Mesendoderm (in vitro differentiated cells): ENCODE results near the gene INO80B.
"Not testable (repeated sequence)": the region's sequence is repeated elsewhere in the genome, so short reads cannot be mapped to it uniquely, and the experiment has no call there.

Experiments
- DNase-seq: peaks from one replicate; pipeline ENCODE4 v3.0.0; 2013
- H2AK5ac ChIP-seq: 2 replicates; pipeline ENCODE4 v1.6.1; 2013; ENCODE audit warnings: low read length, inconsistent platforms
- H2BK120ac ChIP-seq: 2 replicates; pipeline ENCODE4 v1.6.1; 2013; ENCODE audit warnings: low read depth, mild to moderate bottlenecking, low read length, moderate library complexity, mixed read lengths
- H2BK15ac ChIP-seq: replicated peaks from 2 replicates; pipeline ENCODE4 v1.6.1; 2013; ENCODE audit warnings: low read depth, mild to moderate bottlenecking, moderate library complexity
- H2BK5ac ChIP-seq: 2 replicates; pipeline ENCODE4 v1.6.1; 2013; ENCODE audit warnings: low read length, inconsistent platforms
- H3K18ac ChIP-seq: 2 replicates; pipeline ENCODE4 v1.6.1; 2013; ENCODE audit warnings: mild to moderate bottlenecking, low read length, mixed read lengths
- H3K23ac ChIP-seq: one replicate; pipeline ENCODE4 v1.6.1; 2013; ENCODE audit warnings: low read length
- H3K27ac ChIP-seq: 2 replicates; pipeline ENCODE4 v1.5.1; 2013; ENCODE audit warnings: low read depth, mild to moderate bottlenecking, inconsistent platforms, low read length, moderate library complexity
- H3K27me3 ChIP-seq: 2 replicates; pipeline ENCODE4 v1.6.1; 2013; ENCODE audit warnings: low read length, control low read depth, mild to moderate bottlenecking, inconsistent platforms; ENCODE audit not compliant: insufficient read depth, poor library complexity
- H3K36me3 ChIP-seq: 2 replicates; pipeline ENCODE4 v1.6.1; 2013; ENCODE audit warnings: low read length, inconsistent platforms; ENCODE audit not compliant: control insufficient read depth, insufficient read depth
- H3K4ac ChIP-seq: one replicate; pipeline ENCODE4 v1.6.1; 2013; ENCODE audit warnings: low read depth, mild to moderate bottlenecking, low read length, moderate library complexity
- H3K4me1 ChIP-seq: 2 replicates; pipeline ENCODE4 v1.6.1; 2013; ENCODE audit warnings: low read depth, low read length, inconsistent platforms; ENCODE audit not compliant: control insufficient read depth
- H3K4me2 ChIP-seq: 2 replicates; pipeline ENCODE4 v1.6.1; 2013; ENCODE audit warnings: low read length
- H3K4me3 ChIP-seq: 2 replicates; pipeline ENCODE4 v1.5.1; 2013; ENCODE audit warnings: mild to moderate bottlenecking, low read length
- H3K56ac ChIP-seq: one replicate; pipeline ENCODE4 v1.6.1; 2013; ENCODE audit warnings: low read length
- H3K79me1 ChIP-seq: 2 replicates; pipeline ENCODE4 v1.6.1; 2013; ENCODE audit warnings: low read length, inconsistent platforms
- H3K79me2 ChIP-seq: 2 replicates; pipeline ENCODE4 v1.6.1; 2013; ENCODE audit warnings: mild to moderate bottlenecking, low read length; ENCODE audit not compliant: control insufficient read depth, insufficient read depth
- H3K9ac ChIP-seq: 2 replicates; pipeline ENCODE4 v1.6.1; 2013; ENCODE audit warnings: low read length, inconsistent platforms
- H4K5ac ChIP-seq: one replicate; pipeline ENCODE4 v1.6.1; 2013; ENCODE audit warnings: low read length
- H4K8ac ChIP-seq: one replicate; pipeline ENCODE4 v1.6.1; 2013; ENCODE audit warnings: low read depth, mild to moderate bottlenecking, control low read depth, low read length, moderate library complexity
- WGBS: extraction: QIAGEN DNeasy Blood & Tissue Kit; methylation state at CpG from one replicate; pipeline ENCODE4 v1.1.7; 2013; ENCODE audit warnings: low lambda C conversion rate, missing lambda C conversion rate; ENCODE audit not compliant: insufficient coverage; ENCODE audit errors: extremely low coverage; 5-methylcytosine and 5-hydroxymethylcytosine counted together

The INO80B gene

DNA sequence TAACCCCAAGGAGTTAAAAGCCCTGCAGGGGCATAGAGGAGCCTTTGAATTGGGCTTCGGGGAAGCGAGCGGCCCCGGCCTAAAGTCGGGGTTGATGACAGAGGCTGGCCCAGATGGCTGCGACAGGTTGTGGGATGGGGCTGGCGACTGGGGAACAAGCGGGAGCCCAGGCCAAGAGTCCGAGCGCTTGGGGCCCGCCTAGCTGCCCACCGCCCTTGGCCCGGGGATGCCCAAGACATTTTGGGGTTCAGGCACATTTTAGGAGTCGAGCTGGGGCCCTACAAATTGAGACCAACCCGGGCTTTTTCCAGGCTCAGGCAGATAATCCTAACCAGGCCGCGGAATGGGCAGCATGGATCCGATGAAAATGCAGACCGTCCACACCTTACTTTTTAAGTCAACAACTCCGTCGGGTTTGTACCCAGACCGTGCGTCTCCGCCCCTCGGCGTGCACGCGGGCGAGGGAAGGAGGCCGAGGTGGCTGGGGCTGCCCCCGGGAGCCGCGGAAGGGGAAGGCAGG lies 13.7 kb upstream of the INO80B start:
- Histone ChIP-seq H2AK5ac (no peak overlapping the region), H3K36me3 (no peaks in the 10 kb centered on the region), H3K18ac (peak overlapping the region; percentile 60), H3K9ac (peak overlapping the region; percentile 96), H3K27me3 (no peaks in the 10 kb centered on the region), H3K4me3 (peak overlapping the region; percentile 85), H2BK120ac (no peak overlapping the region), H3K79me2 (peaks cover 43% of the 10 kb centered on the region), H2BK5ac (peak overlapping the region; percentile 81), H3K4me1 (peaks cover 18% of the 10 kb centered on the region), H4K5ac (no peak overlapping the region), H2BK15ac (no peak overlapping the region), H3K79me1 (peaks cover 27% of the 10 kb centered on the region), H3K23ac (peak overlapping the region; percentile 92), H3K27ac (peak overlapping the region; percentile 88), H4K8ac (no peak overlapping the region), H3K4me2 (peak overlapping the region; percentile 42), H3K4ac (peak overlapping the region; percentile 81), H3K56ac (peak overlapping the region; percentile 99)
- no CpG with 5 or more reads among the region's 33 CpGs for WGBS
- no peak for DNase-seq

DNA sequence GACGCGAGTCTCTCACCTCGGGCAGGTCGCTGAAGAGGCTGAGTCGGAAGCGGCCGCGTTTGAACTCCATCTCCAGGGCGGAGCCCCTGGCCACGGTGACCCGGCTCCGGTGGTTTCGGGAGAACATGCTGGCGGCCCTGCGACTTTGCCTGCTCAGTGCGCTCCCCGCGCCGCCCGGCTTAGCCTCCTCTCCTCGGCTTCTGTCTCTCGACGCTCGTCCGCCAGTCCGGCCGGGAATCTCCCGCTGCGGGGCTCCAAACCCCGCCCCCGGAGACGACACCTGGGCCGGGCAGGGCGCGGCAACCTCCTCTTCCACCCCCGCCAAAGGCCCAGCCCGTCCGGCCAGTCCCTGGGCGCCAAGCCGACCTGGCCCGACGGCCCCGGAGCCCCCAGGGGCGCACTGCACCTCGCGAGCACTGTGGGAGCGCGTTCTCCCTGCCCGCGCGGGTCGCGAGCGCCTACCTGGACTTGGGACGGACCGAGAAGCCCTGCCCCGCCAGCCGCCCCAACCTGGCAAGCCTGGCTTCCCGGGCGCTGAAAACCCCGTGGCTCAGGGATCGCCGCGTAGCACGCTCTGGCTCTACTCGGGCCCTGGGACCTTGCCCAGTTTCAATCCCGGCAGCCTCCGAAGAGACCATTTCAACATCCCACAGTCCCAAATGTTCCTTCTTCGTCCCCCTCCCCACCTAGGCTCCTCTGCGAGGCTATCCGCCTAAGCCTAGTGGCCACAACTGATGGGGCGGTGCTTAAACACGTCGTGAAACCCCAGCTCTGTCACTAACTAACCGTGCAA lies 13.0 kb upstream of the INO80B start, which contains the start of gene RTKN:
Gene RTKN, minus strand, starts transcription at position 248 of the 793 bp plus-strand sequence. Its CDS starts 121 bp downstream, at position 127.
- peak within 1 kb of the TSS; percentile 81 for H3K4ac ChIP-seq
- H3K79me1 ChIP-seq: peaks cover 25% of the 10 kb centered on the region
- H2AK5ac ChIP-seq: no peak within 1 kb of the TSS
- H4K8ac ChIP-seq: no peak within 1 kb of the TSS
- peak within 1 kb of the TSS; percentile 92 for H3K23ac ChIP-seq
- H3K9ac ChIP-seq: peak within 1 kb of the TSS; percentile 96
- no peaks in the 10 kb centered on the region for H3K36me3 ChIP-seq
- peak within 1 kb of the TSS; percentile 81 for H2BK5ac ChIP-seq
- H3K79me2 ChIP-seq: peaks cover 37% of the 10 kb centered on the region
- no peak within 1 kb of the TSS for H2BK120ac ChIP-seq
- peak within 1 kb of the TSS; percentile 42 for H3K4me2 ChIP-seq
- H3K27ac ChIP-seq: peak within 1 kb of the TSS; percentile 88
- H3K4me3 ChIP-seq: peak within 1 kb of the TSS; percentile 85
- peak within 1 kb of the TSS; percentile 60 for H3K18ac ChIP-seq
- no CpG with 5 or more reads among the region's 75 CpGs for WGBS
- no peak within 1 kb of the TSS for H2BK15ac ChIP-seq
- H4K5ac ChIP-seq: no peak within 1 kb of the TSS
- H3K56ac ChIP-seq: peak within 1 kb of the TSS; percentile 99
- DNase-seq: peak; percentile 94
- no peaks in the 10 kb centered on the region for H3K27me3 ChIP-seq
- peaks cover 18% of the 10 kb centered on the region for H3K4me1 ChIP-seq

DNA sequence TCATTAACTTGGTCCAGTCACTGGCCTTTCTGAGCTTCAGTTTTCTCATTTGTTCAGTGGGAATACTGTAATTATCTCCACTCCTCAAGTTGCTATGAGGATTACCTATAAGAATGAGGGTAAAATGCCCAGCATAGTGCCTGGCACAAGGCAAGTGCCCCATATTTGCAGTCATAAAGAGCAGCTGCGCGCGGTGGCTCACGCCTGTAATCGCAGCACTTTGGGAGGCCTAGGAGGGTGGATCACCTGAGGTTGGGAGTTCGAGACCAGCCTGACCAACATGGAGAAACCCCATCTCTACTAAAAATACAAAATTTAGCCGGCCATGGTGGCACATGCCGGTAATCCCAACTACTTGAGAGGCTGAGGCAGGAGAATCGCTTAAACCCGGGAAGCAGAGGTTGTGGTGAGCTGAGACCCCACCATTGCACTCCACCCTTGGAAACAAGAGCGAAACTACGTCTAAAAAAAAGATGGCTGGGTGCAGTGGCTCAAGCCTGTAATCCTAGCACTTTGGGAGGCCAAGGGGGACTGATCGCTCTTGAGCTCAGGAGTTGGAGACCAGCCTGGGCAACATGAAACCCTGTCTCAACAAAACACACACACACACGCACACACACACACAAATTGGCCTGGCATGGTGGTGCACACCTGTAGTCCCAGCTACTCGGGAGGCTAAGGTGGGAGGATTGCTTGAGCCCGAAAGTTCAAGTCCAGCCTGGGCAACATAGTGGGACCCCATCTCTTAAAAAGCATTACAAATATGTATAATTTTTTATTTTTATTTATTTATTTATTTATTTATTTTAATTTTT lies 12.2 kb upstream of the INO80B start:
- Histone ChIP-seq H3K4me2 (peak overlapping the region; percentile 3), H3K9ac (peak overlapping the region; percentile 96), H3K4me1 (peaks cover 12% of the 10 kb centered on the region), H3K56ac (peak overlapping the region; percentile 15), H3K27ac (peak overlapping the region; percentile 88), H3K79me1 (peaks cover 20% of the 10 kb centered on the region), H3K79me2 (peaks cover 30% of the 10 kb centered on the region)
- not testable (repeated sequence) for H2BK5ac ChIP-seq, H3K23ac ChIP-seq, H2BK120ac ChIP-seq, H2AK5ac ChIP-seq, H3K27me3 ChIP-seq, H3K4me3 ChIP-seq, H3K4ac ChIP-seq, H3K36me3 ChIP-seq, H4K5ac ChIP-seq, H4K8ac ChIP-seq, H3K18ac ChIP-seq, DNase-seq, H2BK15ac ChIP-seq
- no CpG with 5 or more reads among the region's 16 CpGs for WGBS

DNA sequence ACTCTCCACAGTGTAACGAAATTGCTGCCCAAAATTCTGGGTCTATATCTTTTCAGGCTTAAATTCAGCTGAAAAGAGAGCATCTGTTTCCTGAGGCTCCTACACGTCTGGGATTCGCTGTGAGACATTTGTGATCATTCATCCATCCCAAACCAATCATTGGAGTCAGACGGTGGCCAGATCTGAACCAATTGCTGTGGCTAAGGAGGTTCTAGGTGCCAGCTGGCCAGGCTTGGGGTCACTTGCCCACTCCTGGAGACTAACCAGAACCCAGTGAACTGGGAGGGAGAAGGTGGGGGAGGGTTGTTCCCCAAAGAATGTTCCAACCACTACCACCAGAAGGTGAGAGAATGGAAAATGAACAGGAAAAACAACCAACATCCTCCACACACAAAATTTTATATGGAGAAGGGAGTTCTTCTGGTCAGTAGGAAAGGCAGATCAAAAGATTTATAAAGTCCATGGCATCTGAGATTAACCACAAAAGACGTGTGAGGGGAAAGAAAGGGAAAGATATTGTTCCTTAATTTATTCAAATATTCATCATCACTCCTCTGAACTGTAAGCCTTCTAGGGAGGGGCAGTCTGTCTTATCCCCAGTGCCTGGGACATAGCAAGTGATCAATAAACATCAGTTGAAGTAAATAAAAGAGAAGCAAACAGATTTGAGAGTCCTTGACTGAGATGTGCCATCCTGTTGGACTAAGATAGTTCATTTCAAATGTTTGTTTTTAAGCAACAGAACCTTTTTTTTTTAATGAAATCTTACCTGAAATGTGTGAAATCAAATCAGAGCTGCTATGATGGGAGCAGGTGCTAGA lies 10.2 kb upstream of the INO80B start:
- H3K79me2 ChIP-seq: peaks cover 10% of the 10 kb centered on the region
- H3K18ac ChIP-seq: no peak overlapping the region
- no peaks in the 10 kb centered on the region for H3K36me3 ChIP-seq
- H3K9ac ChIP-seq: no peak overlapping the region
- no peak overlapping the region for H4K5ac ChIP-seq
- peaks cover under 1% of the 10 kb centered on the region for H3K4me1 ChIP-seq
- H3K4ac ChIP-seq: no peak overlapping the region
- WGBS: no CpG with 5 or more reads among the region's 5 CpGs
- H3K27ac ChIP-seq: no peak overlapping the region
- no peak for DNase-seq
- H2BK15ac ChIP-seq: no peak overlapping the region
- H3K23ac ChIP-seq: no peak overlapping the region
- H4K8ac ChIP-seq: no peak overlapping the region
- no peak overlapping the region for H2BK5ac ChIP-seq
- H2BK120ac ChIP-seq: no peak overlapping the region
- H3K4me3 ChIP-seq: no peak overlapping the region
- H3K4me2 ChIP-seq: no peak overlapping the region
- H3K56ac ChIP-seq: no peak overlapping the region
- H2AK5ac ChIP-seq: no peak overlapping the region
- peaks cover 4% of the 10 kb centered on the region for H3K79me1 ChIP-seq
- H3K27me3 ChIP-seq: no peaks in the 10 kb centered on the region

DNA sequence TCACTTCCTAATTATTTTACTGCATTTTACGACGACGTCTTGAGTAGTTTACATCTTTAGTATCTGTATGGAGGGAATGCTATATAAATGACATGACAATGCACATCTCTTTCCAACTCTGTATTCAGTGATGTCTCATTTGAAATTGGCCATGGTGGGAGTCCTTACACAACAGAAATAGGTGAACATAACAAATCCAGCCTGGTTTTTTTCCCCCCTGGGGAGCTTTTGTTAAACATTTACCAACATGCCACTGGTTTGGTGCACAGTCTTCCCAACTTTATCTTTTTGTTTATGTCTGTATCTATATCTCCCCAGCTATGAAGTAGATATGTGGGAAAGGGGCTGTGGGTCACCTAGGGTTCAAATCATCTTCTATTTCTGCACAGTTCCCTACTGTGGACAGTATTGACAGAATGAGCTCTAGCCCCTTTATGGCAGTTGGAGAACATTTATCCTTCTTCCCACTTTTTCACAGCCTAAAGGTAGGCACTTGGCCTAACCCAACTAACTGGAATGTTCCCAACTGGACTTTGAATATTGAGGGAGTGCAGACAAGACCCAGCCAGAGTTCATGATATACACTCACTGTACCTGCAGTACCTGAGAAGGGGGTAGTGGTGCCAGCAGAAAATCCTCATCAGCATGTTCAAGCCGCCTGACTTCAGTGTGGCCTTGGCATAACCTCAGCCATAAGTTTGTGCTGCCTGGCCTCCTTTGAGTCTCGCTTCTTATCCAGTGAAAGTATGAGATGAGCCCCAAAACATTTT lies 7.5 kb upstream of the INO80B start:
- no peaks in the 10 kb centered on the region for H3K36me3 ChIP-seq
- H2BK5ac ChIP-seq: no peak overlapping the region
- no peaks in the 10 kb centered on the region for H3K79me1 ChIP-seq
- H3K79me2 ChIP-seq: no peaks in the 10 kb centered on the region
- WGBS: no CpG with 5 or more reads among the region's 5 CpGs
- no peak overlapping the region for H3K23ac ChIP-seq
- DNase-seq: no peak
- no peaks in the 10 kb centered on the region for H3K27me3 ChIP-seq
- no peak overlapping the region for H4K5ac ChIP-seq
- no peaks in the 10 kb centered on the region for H3K4me1 ChIP-seq
- no peak overlapping the region for H3K4me2 ChIP-seq
- no peak overlapping the region for H3K4me3 ChIP-seq
- no peak overlapping the region for H2BK120ac ChIP-seq
- H3K18ac ChIP-seq: no peak overlapping the region
- no peak overlapping the region for H2BK15ac ChIP-seq
- no peak overlapping the region for H3K27ac ChIP-seq
- no peak overlapping the region for H3K9ac ChIP-seq
- H3K4ac ChIP-seq: no peak overlapping the region
- H2AK5ac ChIP-seq: no peak overlapping the region
- no peak overlapping the region for H3K56ac ChIP-seq
- no peak overlapping the region for H4K8ac ChIP-seq
